Neural cell (in vitro differentiated cells): ENCODE data around the gene CIC.

Source experiments
- CTCF ChIP-seq: fragments of 450-650 bp; IDR thresholded peaks from 2 replicates; pipeline ENCODE4 v1.5.1; 2014; ENCODE audit warnings: antibody characterized with exemption, mild to moderate bottlenecking, moderate library complexity; ENCODE audit not compliant: poor library complexity, severe bottlenecking
- EP300 ChIP-seq: fragments of 450-650 bp; conservative IDR thresholded peaks from 2 replicates; pipeline ENCODE4 v1.6.1; 2014; ENCODE audit warnings: antibody characterized with exemption, mild to moderate bottlenecking, moderate library complexity; ENCODE audit not compliant: poor library complexity, severe bottlenecking
- EZH2 ChIP-seq: fragments of 200-600, 300-800 bp; shearing (Covaris generic), sonication (generic); IDR thresholded peaks from 2 replicates; pipeline ENCODE4 v1.6.1; 2014; ENCODE audit warnings: antibody characterized with exemption, low read length, borderline replicate concordance, mild to moderate bottlenecking; ENCODE audit not compliant: insufficient read depth, poor library complexity, severe bottlenecking
- POLR2AphosphoS5 ChIP-seq: IDR thresholded peaks from 2 replicates; pipeline ENCODE4 v1.6.1; 2012
- REST ChIP-seq: IDR thresholded peaks from 2 replicates; pipeline ENCODE4 v1.6.1; 2012; ENCODE audit warnings: borderline replicate concordance

DNA sequence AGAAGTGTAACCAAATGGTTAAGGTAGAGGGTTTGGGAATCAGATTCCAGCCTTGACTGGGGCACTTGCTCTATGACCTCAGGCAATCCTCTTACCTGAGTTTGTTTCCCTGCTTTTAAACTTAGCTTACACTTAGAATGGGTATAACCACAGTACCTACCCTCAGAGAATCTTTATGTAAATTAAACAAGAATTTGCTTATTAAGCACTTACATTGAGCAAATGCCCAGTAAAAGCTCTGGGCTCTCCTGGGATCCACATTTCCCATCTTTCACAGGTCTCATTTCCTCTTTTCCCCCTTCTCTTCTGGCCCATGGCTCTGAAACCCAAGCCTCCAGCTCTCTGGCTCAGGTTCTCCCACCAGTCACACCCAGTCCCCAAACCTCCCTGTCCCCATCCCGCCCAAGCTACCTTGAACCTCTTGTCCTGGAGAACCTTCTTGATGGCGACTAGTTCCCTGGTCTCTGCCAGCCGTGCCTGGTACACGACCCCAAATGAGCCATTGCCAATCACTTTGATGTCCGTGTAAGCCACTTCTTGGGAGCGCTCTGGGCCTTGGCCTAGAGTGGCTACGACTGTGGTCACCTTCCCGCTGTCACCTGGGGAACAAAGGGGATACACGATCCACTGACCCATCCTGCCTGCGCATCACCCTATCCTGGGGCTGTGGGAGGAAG is 29.4 kb upstream of the CIC start:
- TF ChIP-seq EZH2 = no peak
- no peak for TF ChIP-seq EP300
- TF ChIP-seq CTCF = no peak
- no peak for TF ChIP-seq REST
- TF ChIP-seq POLR2AphosphoS5 = no peak
